ENCODE measurements around the gene PRKCSH. TPM values are rescaled to one million over a fixed set of nuclear protein-coding genes. Genes with fewer than 3 reads are reported as not detected.
"Not testable (repeated sequence)": the region's sequence is repeated elsewhere in the genome, so short reads cannot be mapped to it uniquely, and the experiment has no call there.

PRKCSH gene
- total RNA-seq, 5 donors from 2014 or later (not counting 1 experiment from before 2014, with no cell fraction given) = 248 to 382 (median 334) TPM

DNA sequence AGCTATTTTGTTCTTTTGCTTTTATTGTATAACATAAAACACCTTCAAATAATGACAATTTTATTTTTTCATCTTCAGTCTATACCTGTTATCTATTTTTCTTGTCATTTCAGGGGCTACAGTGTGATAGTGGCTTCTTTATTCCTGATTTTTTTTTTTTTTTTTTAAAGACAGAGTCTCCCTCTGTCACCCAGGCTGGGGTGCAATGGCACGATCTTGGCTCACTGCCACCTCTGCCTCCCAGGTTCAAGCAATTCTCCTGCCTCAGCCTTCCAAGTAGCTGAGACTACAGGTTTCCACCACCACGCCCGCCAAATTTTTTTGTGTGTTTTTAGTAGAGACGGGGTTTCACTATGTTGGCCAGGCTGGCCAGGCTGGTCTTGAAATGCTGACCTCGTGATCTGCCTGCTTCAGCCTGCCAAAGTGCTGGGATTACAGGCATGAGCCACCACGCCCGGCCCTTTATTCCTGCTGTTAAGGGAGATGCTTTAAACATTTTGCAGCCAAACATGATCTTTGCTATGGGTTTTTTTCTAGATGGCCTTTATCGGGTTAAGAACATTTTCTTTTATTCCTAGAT is 32.9 kb downstream of the PRKCSH start:
- not testable (repeated sequence) for H3K4me3 ChIP-seq (ENCODE audit: control insufficient read depth in 1 of 2, extremely low read depth in 1 of 2, low read length in 1 of 2); H3K4me1 ChIP-seq (ENCODE audit: control insufficient read depth in 1 of 2, extremely low read depth in 1 of 2, insufficient read depth in 2 of 2, low read length in 2 of 2); H3K27ac Mint-ChIP-seq; H3K9me3 Mint-ChIP-seq; H3K9me3 ChIP-seq; H3K27ac ChIP-seq (ENCODE audit: low read length); ATAC-seq (replicated peaks in 1 of 4); H3K36me3 Mint-ChIP-seq; H3K4me3 Mint-ChIP-seq; DNase-seq; H3K36me3 ChIP-seq (ENCODE audit: control insufficient read depth in 2 of 2, extremely low read depth in 1 of 2, insufficient read depth in 1 of 2, low read length in 1 of 2); H3K4me1 Mint-ChIP-seq
- no CpG with 5 or more reads among the region's 8 CpGs for WGBS (ENCODE audit: insufficient coverage)
- CTCF ChIA-PET = interaction anchor here in 1 of 2 donors (0.9 kb wide), 1 partner anchor 15 kb away, joined by 4 read pairs; no protein-coding TSS in a partner anchor
- POLR2A ChIA-PET = interaction anchor here in 1 of 2 donors (0.7 kb wide), 1 partner anchor 458 kb away, joined by 5 read pairs; no protein-coding TSS in a partner anchor
- H3K27me3 Mint-ChIP-seq = peaks cover 6 to 10% of the 10 kb centered on the region in 2 donors
- H3K27me3 ChIP-seq (replicated peaks in 1 of 2; ENCODE audit: control insufficient read depth in 2 of 2, extremely low read depth in 1 of 2, insufficient read depth in 2 of 2, low read length in 1 of 2) = peaks cover 0 to 36% of the 10 kb centered on the region in 2 experiments

DNA sequence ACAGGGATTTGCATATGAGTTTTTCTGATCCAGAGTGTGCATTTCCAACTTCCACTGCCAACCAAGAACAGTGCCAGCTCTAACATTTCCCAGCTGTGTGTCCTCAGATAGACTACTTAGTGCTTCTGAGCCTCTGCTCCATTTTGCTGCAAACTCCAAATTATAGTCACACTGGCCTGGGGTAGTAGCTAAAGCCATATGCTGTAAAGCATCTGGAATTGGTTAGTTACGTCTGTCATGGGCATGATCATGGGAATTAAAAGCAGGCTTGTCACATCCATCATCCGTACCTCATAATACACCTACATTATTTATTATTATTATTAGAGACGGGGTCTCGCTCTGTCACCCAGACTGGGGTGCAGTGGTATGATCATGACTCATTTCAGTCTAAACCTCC is 38.3 kb downstream of the PRKCSH start:
- H3K4me3 Mint-ChIP-seq = no peak overlapping the region
- Histone ChIP-seq H3K27ac (ENCODE audit: low read length) (no peak overlapping the region), H3K36me3 (ENCODE audit: control insufficient read depth in 2 of 2, extremely low read depth in 1 of 2, insufficient read depth in 1 of 2, low read length in 1 of 2) (no peaks in the 10 kb centered on the region), H3K9me3 (no peaks in the 10 kb centered on the region), H3K4me1 (ENCODE audit: control insufficient read depth in 1 of 2, extremely low read depth in 1 of 2, insufficient read depth in 2 of 2, low read length in 2 of 2) (no peaks in the 10 kb centered on the region), H3K27me3 (replicated peaks in 1 of 2; ENCODE audit: control insufficient read depth in 2 of 2, extremely low read depth in 1 of 2, insufficient read depth in 2 of 2, low read length in 1 of 2) (peaks cover 2 to 24% of the 10 kb centered on the region in 2 experiments), H3K4me3 (ENCODE audit: control insufficient read depth in 1 of 2, extremely low read depth in 1 of 2, low read length in 1 of 2) (no peak overlapping the region)
- no peak overlapping the region for H3K27ac Mint-ChIP-seq
- POLR2A ChIA-PET = no interaction called here
- no peaks in the 10 kb centered on the region for H3K9me3 Mint-ChIP-seq
- no peak for ATAC-seq (replicated peaks in 1 of 4)
- no peak for DNase-seq
- CTCF ChIA-PET = no interaction called here
- no peaks in the 10 kb centered on the region for H3K36me3 Mint-ChIP-seq
- peaks cover 0 to under 1% (median under 1%) of the 10 kb centered on the region in 3 donors for H3K4me1 Mint-ChIP-seq
- peaks cover 8 to 20% of the 10 kb centered on the region in 2 donors for H3K27me3 Mint-ChIP-seq
- WGBS (ENCODE audit: insufficient coverage) = 60% methylated on average over 1 of the region's 4 CpGs

DNA sequence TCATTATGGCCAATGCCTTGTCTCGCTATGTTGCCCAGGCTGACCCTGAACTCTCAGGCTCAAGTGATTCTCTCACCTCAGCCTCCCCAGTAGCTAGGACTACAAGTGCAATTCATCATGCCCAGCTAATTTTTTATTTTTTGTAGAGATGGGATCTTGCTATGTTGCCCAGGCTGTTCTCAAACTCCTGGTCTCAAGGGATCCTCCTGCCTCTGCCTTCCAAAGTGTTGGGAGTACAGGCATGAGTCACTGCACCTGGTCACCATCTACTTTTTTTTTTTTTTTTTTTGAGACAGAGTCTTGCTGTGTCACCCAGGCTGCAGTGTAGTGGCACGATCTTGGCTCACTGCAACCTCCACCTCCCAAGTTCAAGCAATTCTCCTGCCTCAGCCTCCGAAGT is 39.9 kb downstream of the PRKCSH start:
- DNase-seq; H3K27ac ChIP-seq (ENCODE audit: low read length); H3K4me1 ChIP-seq (ENCODE audit: control insufficient read depth in 1 of 2, extremely low read depth in 1 of 2, insufficient read depth in 2 of 2, low read length in 2 of 2); H3K9me3 Mint-ChIP-seq; ATAC-seq (replicated peaks in 1 of 4); H3K27ac Mint-ChIP-seq; H3K4me1 Mint-ChIP-seq; H3K36me3 Mint-ChIP-seq; H3K4me3 ChIP-seq (ENCODE audit: control insufficient read depth in 1 of 2, extremely low read depth in 1 of 2, low read length in 1 of 2); POLR2A ChIA-PET; H3K9me3 ChIP-seq; H3K36me3 ChIP-seq (ENCODE audit: control insufficient read depth in 2 of 2, extremely low read depth in 1 of 2, insufficient read depth in 1 of 2, low read length in 1 of 2); H3K4me3 Mint-ChIP-seq: not testable (repeated sequence)
- no CpG with 5 or more reads among the region's 3 CpGs for whole genome bisulfite sequencing (ENCODE audit: insufficient coverage)
- H3K27me3 ChIP-seq (replicated peaks in 1 of 2; ENCODE audit: control insufficient read depth in 2 of 2, extremely low read depth in 1 of 2, insufficient read depth in 2 of 2, low read length in 1 of 2) = peaks cover 2 to 26% of the 10 kb centered on the region in 2 experiments
- peaks cover 14 to 22% of the 10 kb centered on the region in 2 donors for H3K27me3 Mint-ChIP-seq
- CTCF ChIA-PET = interaction anchor here in 1 of 2 donors (0.6 kb wide), 1 partner anchor 63 kb away, joined by 3 read pairs; no protein-coding TSS in a partner anchor

DNA sequence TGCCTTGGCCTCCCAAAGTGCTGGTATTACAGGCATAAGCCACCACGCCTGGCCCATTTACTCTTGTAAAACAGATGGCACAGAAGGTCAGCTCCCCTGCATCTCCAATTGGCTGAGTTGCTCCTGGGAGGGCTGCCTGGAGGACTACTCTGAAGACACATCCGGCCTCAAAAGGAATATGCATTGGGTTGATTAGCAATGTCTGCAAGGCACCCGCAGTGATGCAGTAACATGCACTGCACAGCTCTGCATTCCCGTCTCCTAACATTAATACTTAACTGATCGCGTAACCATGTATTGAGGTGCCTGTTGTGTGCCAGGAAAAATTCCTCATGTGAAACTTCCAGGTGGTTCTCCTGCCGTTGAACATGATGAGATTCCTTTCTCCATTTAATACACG is 40.4 kb downstream of the PRKCSH start:
- ChIA-PET POLR2A (no interaction called here), CTCF (interaction anchor here in 1 of 2 donors (0.6 kb wide), 1 partner anchor 64 kb away, joined by 3 read pairs; no protein-coding TSS in a partner anchor)
- DNase-seq (no peak), ATAC-seq (replicated peaks in 1 of 4) (no peak)
- H3K9me3 ChIP-seq = no peaks in the 10 kb centered on the region
- no peak overlapping the region for H3K27ac ChIP-seq (ENCODE audit: low read length)
- Mint-ChIP-seq H3K27me3 (peaks cover 14 to 22% of the 10 kb centered on the region in 2 donors), H3K4me3 (no peak overlapping the region), H3K36me3 (no peaks in the 10 kb centered on the region), H3K27ac (no peak overlapping the region), H3K4me1 (peaks cover 4 to 6% (median 6%) of the 10 kb centered on the region in 3 donors), H3K9me3 (no peaks in the 10 kb centered on the region)
- no peaks in the 10 kb centered on the region for H3K36me3 ChIP-seq (ENCODE audit: control insufficient read depth in 2 of 2, extremely low read depth in 1 of 2, insufficient read depth in 1 of 2, low read length in 1 of 2)
- peaks cover 2 to 27% of the 10 kb centered on the region in 2 experiments for H3K27me3 ChIP-seq (replicated peaks in 1 of 2; ENCODE audit: control insufficient read depth in 2 of 2, extremely low read depth in 1 of 2, insufficient read depth in 2 of 2, low read length in 1 of 2)
- H3K4me1 ChIP-seq (ENCODE audit: control insufficient read depth in 1 of 2, extremely low read depth in 1 of 2, insufficient read depth in 2 of 2, low read length in 2 of 2) = peaks cover 2 to 9% of the 10 kb centered on the region in 2 experiments
- no peak overlapping the region for H3K4me3 ChIP-seq (ENCODE audit: control insufficient read depth in 1 of 2, extremely low read depth in 1 of 2, low read length in 1 of 2)
- 75% methylated on average over 1 of the region's 8 CpGs for WGBS (ENCODE audit: insufficient coverage)

DNA sequence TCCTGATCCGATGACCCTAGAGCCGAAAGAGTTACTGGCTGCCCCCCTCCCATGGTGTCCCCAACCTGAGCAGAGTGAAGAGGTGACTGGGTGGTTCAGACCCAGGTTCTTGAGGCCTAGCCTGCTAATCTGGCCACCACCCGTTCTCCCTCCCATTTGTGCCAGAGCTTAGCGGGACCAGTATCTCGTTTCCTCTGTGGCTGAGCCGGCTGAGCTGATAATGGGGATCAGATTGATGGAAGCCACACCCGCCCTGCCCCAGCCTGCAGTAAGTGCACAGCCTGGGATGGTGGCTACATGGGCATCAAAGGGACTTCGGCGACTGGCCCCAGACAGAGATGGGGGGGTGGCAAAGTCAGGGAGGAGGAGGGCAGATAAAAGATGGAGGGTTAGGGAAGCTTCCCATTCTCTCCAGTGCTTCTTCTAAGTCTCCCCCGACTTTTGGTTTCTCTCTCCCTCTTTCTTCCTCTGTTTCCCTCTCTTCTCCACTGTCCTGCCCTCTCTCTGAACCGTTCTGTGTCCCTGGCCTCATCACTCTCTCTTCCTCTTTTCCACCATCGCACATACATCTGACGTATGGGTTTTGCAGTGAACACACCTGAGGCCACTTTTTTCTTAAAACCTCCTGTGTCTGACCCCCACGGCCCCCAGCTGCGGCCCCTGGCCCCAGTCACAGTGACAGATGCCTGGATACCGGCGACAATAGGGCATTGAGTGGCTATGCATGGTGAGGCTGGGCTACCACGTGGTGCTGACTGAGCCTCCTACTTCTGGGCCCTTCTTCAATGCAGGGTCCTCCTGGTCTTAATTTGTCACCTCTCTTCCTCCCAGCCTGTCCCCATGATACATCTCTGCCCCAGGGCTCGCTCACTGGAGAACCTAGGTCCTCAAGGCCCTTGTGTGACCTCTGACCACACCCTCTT is 43.0 kb downstream of the PRKCSH start:
- WGBS (ENCODE audit: insufficient coverage) = 49% methylated on average over 13 of the region's 19 CpGs
- peaks cover 5 to 45% of the 10 kb centered on the region in 2 experiments for H3K27me3 ChIP-seq (replicated peaks in 1 of 2; ENCODE audit: control insufficient read depth in 2 of 2, extremely low read depth in 1 of 2, insufficient read depth in 2 of 2, low read length in 1 of 2)
- DNase-seq (no peak), ATAC-seq (replicated peaks in 1 of 4) (no peak)
- no peak overlapping the region for H3K27ac ChIP-seq (ENCODE audit: low read length)
- H3K36me3 ChIP-seq (ENCODE audit: control insufficient read depth in 2 of 2, extremely low read depth in 1 of 2, insufficient read depth in 1 of 2, low read length in 1 of 2) = no peaks in the 10 kb centered on the region
- H3K4me1 ChIP-seq (ENCODE audit: control insufficient read depth in 1 of 2, extremely low read depth in 1 of 2, insufficient read depth in 2 of 2, low read length in 2 of 2) = peaks cover 6 to 33% of the 10 kb centered on the region in 2 experiments
- Mint-ChIP-seq H3K27ac (peak overlapping the region in 1 of 2 donors; percentile 27), H3K4me1 (peaks cover 19 to 29% (median 25%) of the 10 kb centered on the region in 3 donors), H3K36me3 (peaks cover 3% of the 10 kb centered on the region), H3K4me3 (peak overlapping the region in 1 of 3 donors; percentile 75), H3K9me3 (no peaks in the 10 kb centered on the region), H3K27me3 (peaks cover 20 to 35% of the 10 kb centered on the region in 2 donors)
- POLR2A ChIA-PET = no interaction called here
- no peak overlapping the region for H3K4me3 ChIP-seq (ENCODE audit: control insufficient read depth in 1 of 2, extremely low read depth in 1 of 2, low read length in 1 of 2)
- CTCF ChIA-PET = no interaction called here
- H3K9me3 ChIP-seq = no peaks in the 10 kb centered on the region

GRCh38 chr19:11479090-11479897 is 43.9 kb downstream of the PRKCSH start:
- Mint-ChIP-seq H3K36me3 (peaks cover 3% of the 10 kb centered on the region), H3K4me1 (peaks cover 19 to 29% (median 28%) of the 10 kb centered on the region in 3 donors), H3K9me3 (no peaks in the 10 kb centered on the region), H3K27me3 (peaks cover 20 to 35% of the 10 kb centered on the region in 2 donors), H3K27ac (peak overlapping the region in 1 of 2 donors; percentile 27), H3K4me3 (peak overlapping the region in 1 of 3 donors; percentile 75)
- peaks cover 0 to 3% of the 10 kb centered on the region in 2 donors for H3K36me3 ChIP-seq (ENCODE audit: control insufficient read depth in 2 of 2, extremely low read depth in 1 of 2, insufficient read depth in 1 of 2, low read length in 1 of 2)
- DNase-seq = peak in 2 of 35 experiments; percentile 11 to 31
- WGBS (ENCODE audit: insufficient coverage) = 31% methylated on average over 49 of the region's 62 CpGs
- H3K4me1 ChIP-seq (ENCODE audit: control insufficient read depth in 1 of 2, extremely low read depth in 1 of 2, insufficient read depth in 2 of 2, low read length in 2 of 2) = peaks cover 6 to 33% of the 10 kb centered on the region in 2 experiments
- H3K27ac ChIP-seq (ENCODE audit: low read length) = no peak overlapping the region
- POLR2A ChIA-PET = no interaction called here
- CTCF ChIA-PET = interaction anchor here in 1 of 2 donors (0.5 kb wide), 1 partner anchor 243 kb away, joined by 5 read pairs; no protein-coding TSS in a partner anchor
- H3K27me3 ChIP-seq (replicated peaks in 1 of 2; ENCODE audit: control insufficient read depth in 2 of 2, extremely low read depth in 1 of 2, insufficient read depth in 2 of 2, low read length in 1 of 2) = peaks cover 5 to 48% of the 10 kb centered on the region in 2 experiments
- H3K4me3 ChIP-seq (ENCODE audit: control insufficient read depth in 1 of 2, extremely low read depth in 1 of 2, low read length in 1 of 2) = no peak overlapping the region
- ATAC-seq (replicated peaks in 1 of 4) = no peak
- no peaks in the 10 kb centered on the region for H3K9me3 ChIP-seq
